GOT3 (cell line): ENCODE results near the gene CTNS.

ENCODE experiments used
- DNase-seq: peaks from one replicate; lab custom pipeline; 2025; ENCODE audit warnings: mixed read lengths; lab: John Stamatoyannopoulos, UW

Gene CTNS

DNA sequence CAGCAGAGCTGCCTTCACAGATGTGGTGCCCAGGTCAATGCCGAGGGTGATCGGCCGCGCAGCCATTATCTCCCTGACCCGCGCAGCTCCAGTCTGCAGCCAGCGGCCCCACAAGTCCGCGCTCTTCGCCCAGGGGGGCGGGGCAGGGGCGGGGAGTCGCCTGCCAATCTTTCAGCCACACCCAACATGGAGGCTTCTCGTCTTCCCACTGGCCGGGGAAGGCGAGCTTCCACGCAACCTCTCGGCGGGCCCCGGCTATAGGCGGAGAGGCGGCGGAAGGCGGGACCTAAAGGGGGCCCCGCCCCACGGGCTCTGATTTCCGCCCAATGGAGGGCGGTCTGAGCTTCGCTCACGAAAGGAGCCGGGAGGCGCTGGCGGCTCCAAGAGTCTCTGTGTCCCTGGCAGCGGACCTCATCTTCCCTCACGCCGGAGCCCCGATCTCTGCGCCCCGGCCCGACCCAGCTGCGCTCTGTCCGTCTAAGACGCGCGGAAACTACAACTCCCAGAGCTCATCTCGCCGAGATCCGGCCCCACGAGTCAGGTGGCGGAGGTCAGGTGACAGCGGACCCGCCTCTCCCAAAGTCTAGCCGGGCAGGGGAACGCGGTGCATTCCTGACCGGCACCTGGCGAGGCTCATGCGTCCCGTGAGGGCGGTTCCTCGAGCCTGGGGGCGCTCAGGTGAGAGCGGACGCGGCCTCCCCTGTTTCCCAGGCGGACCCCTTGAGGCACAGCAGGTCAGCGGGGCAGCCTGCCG, at the start of gene CTNS, which contains the start of gene SHPK:
Gene CTNS, plus strand, starts transcription at position 607 of the 754 bp plus-strand sequence. CDS start 3,447 bp downstream, outside the sequence.
Gene SHPK, minus strand, starts transcription at position 97 of the 754 bp plus-strand sequence. Its CDS starts 31 bp downstream, at position 66.
- DNase-seq: peak; percentile 78

DNA sequence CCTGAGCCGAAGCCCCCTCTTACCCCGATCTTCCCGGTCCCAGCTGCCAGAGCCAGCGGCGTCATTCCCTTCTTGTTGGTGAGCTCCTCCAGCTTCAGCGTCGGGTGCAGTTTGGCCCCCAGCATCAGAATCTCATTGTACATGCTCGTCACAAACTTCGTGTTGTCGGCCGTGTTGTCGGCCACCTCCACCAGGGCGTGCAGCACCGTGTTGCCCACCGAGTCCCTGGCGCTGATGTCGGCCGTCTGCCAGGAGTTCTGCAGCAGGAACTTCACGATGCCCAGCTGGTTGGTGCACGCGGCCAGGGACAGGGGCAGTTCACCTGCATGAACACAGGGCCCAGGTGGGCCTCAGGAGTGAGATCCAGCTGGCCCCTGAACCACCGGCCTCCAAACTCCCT, 46.8 kb upstream of the CTNS start:
- no peak for DNase-seq

DNA sequence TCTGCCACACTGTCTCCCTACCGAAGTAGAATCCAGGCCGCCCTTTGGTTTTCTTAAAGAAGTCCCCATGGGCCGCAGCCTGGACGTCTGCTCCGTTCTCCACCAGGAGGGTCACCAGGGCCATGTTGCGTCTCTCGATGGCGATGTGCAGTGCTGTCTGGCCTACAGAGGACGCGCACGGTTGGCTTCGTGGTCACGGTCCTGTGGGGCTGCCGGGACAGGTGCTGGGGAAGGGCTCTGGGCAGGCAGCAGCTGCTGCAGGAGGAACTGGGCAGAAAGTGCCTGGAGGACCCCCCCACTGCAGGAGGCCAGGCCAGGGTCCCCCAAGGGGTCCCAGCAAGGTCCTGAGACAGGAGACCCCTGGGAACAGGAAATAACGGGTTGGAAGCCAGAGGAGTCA, 46.3 kb upstream of the CTNS start:
- DNase-seq: no peak

DNA sequence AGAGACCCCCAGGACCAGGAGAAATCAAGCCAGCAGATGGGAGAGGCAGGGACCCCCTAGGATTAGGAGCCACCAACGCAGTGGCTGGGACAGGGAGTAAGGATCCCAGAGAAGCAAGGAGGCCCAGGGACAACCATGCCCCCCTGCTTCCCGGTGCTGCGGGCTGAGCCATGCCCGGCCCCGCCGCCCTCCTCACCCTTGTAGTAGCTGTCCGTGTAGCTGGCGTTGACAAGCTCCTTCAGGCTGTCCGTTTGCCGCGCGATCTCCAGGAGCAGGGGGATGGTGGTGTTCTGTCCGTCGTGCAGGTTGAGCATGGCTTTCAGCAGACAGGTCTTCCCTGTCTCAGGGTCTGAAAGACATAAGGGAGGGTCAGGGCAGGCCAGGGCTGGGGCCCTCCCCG, 45.8 kb upstream of the CTNS start:
- DNase-seq: no peak

DNA sequence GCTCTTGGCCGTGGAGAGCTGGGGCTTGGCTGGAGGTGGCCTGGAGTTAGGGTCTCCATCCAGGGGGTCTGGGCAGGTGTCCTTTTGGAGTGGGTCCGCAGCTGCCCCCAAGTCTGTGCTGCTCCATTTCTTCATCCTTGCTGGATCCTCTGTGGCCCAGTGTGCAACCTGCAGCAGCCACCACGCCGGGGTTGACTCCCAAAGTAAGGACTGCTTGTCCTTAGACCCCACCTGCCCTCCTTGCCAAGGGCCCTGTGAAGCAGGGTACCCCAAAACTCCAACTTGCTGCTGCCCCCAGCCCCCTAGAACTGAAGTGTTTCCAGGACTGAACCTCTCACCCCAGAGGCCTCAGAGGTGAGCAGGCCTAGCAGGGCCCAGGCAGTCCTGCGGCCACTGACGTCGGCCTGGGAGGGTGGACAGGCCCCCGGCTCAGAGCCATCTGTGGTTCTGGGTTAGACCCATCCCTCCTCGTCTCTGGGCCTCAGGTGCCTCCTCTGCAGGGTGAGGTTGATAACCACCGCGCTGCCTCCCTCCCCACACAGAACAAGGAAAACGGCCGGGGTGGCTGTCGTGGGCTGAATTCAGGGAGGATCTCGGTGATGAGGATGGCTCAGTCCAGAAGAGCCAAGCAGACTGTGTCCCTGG, 44.2 kb upstream of the CTNS start:
- DNase-seq: no peak

DNA sequence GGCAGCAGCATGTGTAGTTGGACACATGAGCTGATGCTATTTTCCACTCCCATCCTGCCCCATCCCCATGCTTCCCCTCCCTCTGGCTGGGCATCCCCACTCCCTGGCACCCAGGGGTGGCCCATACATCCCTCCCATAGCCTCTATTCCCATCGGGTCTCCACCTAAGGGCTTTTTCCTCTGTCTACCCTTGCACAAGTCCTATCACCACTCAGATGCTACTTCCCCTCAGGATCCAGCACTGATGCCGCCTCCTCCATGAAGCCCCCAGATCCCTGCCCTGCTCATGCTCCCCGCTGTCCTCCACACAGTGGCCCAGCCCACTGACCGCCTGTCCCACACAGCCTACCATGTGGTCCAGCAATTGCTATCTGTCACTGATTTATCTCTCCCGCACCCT, 43.2 kb upstream of the CTNS start:
- no peak for DNase-seq

DNA sequence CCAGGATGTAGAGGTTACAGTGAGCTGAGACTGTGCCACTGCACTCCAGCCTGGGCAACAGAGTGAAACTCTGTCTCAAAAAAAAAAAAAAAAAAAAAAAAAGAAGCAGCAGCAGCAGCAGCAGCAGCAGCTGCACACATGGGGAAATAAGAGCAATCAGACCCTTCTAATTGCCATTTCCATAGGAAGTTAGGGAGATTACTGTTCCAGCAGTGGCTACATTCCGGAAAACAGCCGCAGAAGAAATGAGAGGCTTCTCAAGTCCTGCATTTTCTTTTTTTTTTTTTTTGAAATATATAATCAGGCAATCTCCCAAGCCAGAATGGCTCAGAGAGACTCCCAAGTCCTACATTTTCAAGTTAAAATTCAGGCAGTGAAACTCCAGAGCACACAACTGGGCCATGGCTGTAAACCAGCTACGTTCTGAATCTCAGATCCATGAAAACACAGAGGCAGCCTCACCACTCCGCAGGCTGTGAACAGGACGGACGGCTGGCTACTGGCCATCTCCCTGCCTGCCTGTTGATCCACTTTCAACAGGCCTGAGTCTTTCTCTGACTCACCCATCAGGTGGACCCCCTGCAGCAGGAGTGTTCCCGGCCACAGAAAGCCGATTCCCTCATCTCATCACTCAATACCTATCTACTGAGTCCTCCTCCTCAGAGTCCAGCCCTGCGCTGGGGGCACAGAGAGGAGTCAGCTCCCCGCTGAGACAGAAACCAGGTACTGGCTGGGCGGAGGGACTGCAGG, 42.3 kb upstream of the CTNS start:
- no peak for DNase-seq

DNA sequence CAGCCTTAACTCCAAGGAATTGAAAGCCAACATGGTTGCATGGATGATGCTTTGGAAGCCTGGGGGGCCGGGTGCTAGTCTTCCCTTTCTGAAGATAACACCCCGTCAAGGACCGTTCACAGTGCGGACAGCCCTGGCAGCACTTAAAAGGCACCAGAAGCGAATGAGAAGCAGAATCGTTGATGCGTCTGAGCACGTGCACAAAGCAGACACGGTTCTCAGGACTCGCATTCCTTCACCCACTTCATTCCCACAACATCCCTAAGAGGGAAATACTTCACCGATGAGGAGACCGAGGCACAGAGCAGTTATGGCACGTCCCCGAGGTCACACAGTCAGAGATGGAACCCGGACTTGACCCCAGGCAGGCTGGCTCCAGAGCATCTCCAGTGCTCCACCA, 41.6 kb upstream of the CTNS start:
- DNase-seq: no peak

DNA sequence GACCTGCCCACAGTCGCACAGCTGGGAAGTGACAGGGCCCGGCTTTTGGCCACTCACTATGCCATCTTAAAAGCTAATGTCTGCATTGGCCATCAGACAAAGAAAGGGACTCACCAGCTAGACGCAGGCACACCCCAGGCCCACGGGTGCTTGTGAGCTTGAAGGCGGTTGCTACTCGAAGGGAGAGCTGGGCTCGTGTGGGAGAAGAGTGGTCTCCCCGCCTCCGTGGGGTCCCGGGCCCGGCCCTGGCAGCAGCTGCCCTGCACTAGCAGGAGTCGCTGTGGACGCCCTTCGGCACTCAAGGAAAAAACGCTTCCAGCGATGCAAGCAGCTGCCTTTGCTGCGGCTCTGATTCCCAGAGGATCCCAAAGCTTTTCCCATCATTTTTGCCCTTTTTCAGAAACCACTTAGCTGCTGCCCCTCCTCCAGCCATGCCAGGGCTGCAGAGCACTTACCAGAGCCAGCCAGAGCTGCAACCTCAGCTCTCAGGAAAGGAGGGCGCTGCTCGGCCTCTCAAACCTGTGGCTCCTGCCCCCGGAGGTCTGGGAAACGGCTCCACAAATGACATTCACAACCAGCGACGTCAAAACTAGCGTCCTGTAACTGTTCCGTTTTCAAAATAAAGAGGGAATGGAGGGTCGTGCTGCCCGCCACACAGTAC, 39.6 kb upstream of the CTNS start:
- no peak for DNase-seq

DNA sequence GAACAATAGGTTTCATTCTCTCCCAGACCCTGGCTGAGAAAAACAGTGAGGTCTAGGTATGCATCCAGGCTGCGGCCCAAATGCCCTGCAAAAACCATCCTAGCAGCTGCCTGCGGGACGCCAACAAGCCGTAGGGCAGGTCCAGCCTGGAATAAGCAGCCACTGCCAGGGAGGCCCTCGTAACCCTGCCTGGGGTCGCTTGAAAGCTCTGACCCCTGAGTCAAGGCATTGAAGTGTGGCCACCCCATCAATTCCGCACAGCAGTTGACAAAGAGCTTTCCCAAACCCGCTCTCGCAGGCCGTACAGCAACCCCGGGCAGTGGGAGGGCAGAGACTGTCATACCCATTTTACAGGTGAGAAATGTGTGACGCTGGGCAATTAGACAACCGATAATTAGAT, 38.5 kb upstream of the CTNS start:
- no peak for DNase-seq

DNA sequence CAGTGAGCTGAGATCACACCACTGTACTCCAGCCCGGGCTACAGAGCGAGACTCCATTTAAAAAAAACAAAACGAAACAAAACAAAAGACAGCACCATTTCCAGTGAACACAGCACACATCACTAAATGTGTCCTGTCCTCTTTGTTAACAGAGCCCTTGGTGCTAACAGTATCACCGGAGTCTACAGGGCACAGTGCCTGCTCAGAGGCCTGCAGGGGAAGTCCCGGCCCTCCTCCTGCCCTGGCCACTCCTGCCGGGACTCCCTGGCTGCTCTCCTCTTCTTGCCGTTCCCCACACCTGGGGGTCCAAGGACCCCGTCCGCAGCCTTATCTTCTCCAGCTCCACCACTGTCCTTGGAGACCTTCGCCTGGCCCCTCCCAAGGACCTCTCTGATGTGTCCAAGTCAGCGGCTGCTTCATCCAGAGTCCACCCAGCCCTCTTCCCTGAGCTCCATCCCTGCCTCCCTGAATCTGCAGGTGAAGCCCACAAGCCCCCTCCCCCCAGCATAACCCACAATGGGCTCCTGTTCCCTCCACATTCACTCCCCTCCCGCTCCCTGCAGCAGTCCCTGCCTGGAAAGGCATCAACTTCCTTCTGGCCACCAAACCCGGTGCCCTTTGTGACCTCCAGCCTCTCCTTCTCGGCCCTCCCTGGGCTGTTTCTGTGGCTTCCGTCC, 35.9 kb upstream of the CTNS start:
- no peak for DNase-seq

DNA sequence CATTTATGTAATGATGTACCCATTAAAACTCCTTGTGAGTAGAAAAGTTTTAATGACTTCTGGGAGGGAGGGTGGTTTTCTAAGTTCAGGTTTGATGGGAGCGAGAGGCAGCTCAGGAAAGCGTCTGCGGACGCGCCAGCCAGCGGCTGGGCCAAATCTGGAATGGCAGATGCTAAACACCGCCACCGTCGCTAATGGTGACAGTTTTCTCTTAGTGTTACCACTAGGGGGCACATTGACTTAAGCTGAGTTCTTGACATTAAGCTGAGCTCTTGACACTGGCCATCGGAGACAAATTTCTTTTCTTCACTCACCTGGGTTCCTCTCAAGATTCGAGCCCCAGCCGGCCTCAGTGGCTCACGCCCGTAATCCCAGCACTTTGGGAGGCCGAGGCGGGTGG, 34.1 kb upstream of the CTNS start:
- no peak for DNase-seq

DNA sequence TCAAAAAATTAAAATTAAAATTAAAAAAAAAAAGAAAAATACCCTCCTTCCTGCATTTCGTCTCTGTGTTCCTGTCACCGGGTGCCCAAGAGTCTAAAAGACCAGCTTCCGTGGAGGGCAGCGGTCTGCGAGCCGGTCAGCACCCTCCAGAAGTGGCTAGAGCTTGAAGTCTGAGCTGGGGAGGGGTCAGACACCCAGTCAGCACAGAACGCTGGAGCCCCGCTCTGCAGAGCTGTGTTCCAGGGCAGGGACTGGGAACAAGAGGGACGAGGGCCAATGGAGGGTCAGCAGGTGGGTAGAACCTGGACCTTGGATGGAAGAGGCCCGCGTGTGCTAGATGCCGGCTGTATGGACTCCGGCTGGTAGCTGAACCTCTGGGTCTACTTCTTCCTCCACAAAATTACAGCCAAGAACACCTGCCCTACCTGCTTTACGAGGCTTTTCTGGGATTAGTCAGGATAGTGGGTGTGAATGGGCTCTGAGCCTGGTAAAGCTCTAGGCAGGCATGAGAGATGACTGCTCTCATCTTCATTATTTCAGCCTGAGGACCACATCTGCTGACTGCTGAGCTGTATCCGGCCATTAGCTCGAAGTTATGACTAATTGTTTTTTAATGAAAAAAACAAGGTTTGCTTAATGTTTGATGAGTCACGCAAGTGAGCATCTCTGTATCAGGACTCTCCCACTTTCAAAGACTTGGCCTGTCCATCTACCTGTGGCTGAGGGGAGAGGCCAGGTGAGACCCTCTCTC, 33.3 kb upstream of the CTNS start:
- DNase-seq: no peak

DNA sequence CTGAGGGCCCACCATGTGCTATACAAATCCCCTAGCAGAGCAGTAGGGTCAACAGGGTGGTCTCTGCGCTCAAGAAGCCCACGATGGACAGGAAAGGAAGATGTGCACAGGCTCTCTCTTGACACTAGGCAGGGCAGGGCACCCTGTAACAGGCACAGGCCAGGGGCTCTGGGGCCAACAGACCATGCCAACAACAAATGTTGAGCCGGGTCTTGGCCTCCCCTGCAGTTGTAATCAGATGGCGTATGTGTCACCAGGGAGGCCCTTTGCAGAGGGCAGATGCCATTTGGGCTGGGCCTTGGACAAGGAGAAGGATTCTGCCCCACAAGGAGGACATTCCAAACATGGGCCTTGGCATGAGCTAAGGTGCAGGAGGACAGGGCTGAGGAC, 32.7 kb upstream of the CTNS start:
- DNase-seq: no peak

DNA sequence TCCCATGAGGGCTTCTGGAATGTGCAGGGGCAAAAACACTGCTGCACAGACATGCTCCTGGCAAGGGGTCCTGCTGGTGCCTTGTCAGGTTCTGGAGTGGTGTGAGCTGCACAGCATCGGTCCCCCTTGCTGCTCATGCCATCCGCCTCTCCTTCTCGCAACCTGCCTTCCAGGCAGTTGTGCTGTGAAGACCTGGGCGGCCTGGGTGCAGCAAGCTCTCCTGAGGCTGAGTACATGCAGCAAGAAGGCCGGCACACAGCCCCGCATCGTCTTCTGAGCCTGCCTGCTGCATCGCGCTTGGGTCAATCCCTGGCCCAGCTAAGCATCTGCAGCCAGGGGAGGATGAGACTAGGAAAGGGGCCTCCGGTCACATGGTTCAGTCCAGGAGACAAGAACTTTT, 26.9 kb upstream of the CTNS start:
- no peak for DNase-seq

DNA sequence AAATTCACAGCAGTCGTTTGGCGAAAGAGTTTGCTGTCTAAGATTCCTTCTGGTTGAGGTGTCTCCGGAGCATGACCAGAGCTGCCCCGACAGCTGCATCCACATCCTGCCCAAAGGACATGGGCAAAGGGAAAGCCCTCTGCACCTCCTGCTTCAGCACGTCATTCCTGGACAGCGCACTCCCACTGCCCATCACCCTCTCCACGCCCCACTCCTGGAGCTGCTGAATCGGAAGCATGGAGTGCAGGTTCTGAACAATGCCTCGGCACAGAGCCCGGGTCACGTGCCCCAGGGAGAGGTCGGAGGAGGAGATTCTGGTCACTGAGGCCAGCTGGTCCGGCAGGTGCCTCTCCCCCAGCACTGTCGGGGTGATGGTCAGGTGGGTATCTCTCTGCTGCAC, 26.0 kb upstream of the CTNS start:
- no peak for DNase-seq

DNA sequence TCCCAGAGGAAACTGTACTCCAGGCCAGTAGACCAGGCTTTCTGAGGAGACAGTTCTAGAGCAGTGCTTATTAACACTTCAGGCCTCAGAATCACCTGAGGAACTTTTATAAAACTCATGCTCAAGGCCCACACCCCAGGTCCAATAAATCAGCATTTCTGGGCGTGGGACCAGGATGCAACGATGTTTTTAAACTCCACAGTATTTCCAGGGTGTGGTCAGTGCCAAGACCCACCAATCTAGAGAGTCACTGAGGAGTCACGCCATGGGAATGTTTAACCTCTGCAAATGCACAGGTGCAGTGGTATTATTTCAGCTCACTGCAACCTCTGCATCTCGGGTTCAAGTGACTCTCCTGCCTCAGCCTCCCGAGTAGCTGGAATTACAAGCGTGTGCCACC, 23.4 kb upstream of the CTNS start:
- DNase-seq: no peak

DNA sequence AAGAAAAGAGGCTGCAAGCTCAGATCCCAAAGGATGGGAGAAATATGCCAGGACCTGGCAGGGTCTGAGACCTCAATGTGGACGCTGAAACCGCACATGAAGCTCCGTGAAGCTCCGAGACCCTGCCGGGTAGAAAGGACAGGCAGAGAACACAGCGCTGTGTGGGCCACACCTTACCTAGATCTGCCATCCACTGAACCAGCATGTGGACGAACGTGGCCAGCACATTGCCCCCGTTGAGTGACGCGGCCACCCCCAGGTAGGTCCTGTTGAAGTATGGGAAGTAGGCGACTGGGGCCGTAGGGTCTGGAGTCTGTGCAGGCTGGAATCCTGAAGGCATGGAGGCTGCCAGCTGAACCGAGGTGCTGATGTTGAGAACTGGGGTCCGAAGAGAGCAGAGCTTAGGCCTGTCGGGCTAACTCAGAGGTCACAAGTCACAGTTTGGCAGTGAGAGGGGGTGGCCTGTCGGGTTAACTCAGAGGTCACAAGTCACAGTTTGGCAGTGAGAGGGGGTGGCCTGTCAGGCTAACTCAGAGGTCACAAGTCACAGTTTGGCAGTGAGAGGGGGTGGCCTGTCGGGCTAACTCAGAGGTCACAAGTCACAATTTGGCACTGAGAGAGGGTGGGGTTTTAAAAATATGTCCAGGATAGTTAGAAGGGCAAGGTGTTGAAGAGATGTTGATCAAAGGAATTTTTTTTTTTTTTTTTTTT, 21.2 kb upstream of the CTNS start:
- no peak for DNase-seq

DNA sequence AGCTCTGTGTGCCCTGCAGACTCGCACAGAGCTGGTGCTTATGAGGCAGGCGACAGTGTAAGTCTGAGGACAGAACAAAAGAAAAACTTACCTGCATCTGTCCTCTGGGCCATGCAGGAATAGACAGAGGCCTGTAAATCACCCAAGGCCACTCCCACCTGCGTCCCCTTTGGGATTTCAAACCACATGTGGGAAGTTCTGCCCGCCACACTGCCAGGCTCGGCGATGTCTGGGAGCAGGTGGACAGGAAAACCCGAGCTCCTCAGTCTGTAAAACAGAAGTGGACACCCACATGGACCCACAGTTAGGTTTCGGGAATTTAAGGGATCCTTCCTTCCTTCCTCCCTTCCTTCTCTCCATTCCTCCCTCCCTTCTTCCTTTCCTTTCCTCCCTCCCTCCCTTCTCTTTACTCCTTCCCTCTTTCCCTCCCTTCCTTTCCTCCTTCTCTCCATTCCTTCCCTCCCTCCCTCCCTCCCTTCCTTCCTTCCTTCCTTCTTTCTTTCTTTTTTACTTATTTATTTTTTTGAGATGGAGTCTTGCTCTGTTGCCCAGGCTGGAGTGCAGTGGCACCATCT, 15.3 kb upstream of the CTNS start:
- no peak for DNase-seq

DNA sequence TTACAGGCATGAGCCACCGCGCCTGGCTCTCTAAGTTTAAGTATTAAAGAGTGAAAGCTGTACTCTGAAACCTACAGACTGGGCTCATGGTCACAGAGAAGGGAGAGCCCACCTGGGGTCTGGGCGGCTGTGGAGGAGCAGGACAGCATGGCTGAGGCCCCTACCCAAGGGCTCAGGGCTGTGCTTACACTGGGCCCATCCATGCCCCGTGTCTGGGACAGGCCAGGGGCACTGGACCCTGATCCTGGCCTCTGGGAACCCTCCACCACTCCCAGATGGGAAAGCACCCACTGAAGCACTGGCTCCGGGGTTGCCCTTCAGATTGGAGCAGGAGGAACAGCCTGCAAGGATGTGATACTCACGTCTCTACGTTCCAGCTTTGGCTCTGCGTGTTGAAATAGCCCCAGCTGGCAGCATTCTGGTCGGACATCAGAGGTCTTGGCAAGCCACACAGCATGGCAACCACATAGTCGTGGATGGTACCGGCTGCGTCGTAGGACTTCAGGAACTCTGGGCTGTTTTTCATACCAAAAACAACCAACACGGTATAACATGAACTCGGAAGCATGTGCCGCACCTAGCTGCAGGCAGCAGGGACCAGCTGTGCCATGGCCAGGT, 13.5 kb upstream of the CTNS start:
- no peak for DNase-seq
